ENCODE data around the gene MRPS15. TPM values are rescaled to one million over a fixed set of nuclear protein-coding genes. Genes with fewer than 3 reads are reported as not detected.

The MRPS15 gene
- total RNA-seq, 1 donor from 2014 or later = 67.0 TPM

DNA sequence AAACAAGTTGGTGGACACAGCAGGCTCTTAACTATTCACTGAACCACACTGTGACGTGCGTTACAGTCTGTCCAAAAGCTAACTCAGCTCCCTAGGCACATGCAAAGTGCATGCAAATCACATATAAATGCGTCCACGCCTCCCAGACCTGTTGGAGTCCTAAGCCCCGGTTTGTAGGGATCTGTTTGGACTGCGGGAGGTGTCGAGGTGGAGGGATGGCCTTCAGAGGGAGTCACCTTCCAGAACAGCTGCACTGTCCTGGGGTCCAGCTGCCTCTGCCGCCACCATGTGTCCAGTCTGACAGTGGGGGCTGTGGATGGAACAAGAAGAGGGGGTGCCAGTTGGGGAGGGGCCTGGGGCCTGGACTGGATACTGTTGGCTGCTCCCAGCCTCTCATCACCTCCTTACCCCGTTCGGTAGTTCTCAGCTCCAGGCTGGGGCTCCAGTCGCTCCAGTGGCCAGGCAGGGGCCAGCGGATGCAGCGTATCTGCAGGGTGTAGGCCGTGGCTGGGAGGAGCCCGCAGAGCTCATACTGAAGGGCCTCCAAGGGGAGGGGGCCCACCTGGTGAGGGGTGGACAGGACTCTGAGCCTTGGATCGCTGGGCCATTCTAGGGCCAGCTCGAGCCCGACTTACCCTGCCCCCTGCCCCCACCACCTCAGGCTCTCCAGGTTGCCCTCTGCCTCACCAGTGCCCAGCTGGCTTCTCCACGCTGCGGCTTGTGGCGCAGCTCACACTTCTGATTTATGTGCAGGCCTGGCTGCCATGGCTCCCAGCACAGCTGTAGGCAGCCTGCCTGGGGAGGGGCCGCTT is 7.9 kb upstream of the MRPS15 start:
- ATAC-seq (ENCODE audit: low read depth) (no peak), DNase-seq (no peak)
- POLR2A ChIA-PET = no interaction called here
- no peaks in the 10 kb centered on the region for H3K36me3 Mint-ChIP-seq (ENCODE audit: low read depth)
- CTCF ChIA-PET = no interaction called here
- no peak overlapping the region for H3K4me3 Mint-ChIP-seq
- H3K9me3 Mint-ChIP-seq = no peaks in the 10 kb centered on the region
- H3K27ac Mint-ChIP-seq = no peak overlapping the region
- H3K4me1 Mint-ChIP-seq = peaks cover 3% of the 10 kb centered on the region
- H3K27me3 Mint-ChIP-seq = no peaks in the 10 kb centered on the region
- intact Hi-C loops (cut with micrococcal nuclease) = no loop called here
- TF ChIP-seq, protein P1, sequence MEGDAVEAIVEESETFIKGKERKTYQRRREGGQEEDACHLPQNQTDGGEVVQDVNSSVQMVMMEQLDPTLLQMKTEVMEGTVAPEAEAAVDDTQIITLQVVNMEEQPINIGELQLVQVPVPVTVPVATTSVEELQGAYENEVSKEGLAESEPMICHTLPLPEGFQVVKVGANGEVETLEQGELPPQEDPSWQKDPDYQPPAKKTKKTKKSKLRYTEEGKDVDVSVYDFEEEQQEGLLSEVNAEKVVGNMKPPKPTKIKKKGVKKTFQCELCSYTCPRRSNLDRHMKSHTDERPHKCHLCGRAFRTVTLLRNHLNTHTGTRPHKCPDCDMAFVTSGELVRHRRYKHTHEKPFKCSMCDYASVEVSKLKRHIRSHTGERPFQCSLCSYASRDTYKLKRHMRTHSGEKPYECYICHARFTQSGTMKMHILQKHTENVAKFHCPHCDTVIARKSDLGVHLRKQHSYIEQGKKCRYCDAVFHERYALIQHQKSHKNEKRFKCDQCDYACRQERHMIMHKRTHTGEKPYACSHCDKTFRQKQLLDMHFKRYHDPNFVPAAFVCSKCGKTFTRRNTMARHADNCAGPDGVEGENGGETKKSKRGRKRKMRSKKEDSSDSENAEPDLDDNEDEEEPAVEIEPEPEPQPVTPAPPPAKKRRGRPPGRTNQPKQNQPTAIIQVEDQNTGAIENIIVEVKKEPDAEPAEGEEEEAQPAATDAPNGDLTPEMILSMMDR (IDR thresholded peaks at IDR 0.05) = no peak

DNA sequence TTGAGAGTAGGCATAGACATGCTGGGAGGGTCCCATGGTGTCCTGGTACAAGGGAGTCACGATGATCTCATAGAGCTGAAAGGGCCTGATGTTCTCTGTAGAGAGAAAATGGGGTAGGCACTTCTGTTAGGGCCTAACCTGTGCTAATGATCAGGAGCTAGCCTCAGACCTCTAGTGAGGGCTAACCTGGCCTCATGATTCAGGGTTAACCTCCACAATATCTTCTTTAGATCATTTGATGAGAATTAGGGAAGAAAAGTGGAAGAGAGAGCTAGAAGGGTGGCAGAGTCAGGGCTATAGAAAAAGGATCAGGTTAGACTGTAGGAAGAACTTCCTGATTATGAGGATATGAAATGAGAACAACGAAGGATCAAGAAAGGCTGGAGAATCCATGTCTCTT is 5.0 kb upstream of the MRPS15 start:
- Mint-ChIP-seq H3K27ac (no peak overlapping the region), H3K9me3 (no peaks in the 10 kb centered on the region), H3K4me1 (peaks cover 10% of the 10 kb centered on the region), H3K4me3 (no peak overlapping the region), H3K27me3 (no peaks in the 10 kb centered on the region), H3K36me3 (ENCODE audit: low read depth) (peaks cover 2% of the 10 kb centered on the region)
- CTCF ChIA-PET = no interaction called here
- intact Hi-C loops (cut with micrococcal nuclease) = no loop called here
- TF ChIP-seq, protein P1 (IDR thresholded peaks at IDR 0.05) = no peak
- no peak for ATAC-seq (ENCODE audit: low read depth)
- POLR2A ChIA-PET = interaction anchor here (0.6 kb wide), 1 partner anchor 566 kb away, joined by 7 read pairs; no protein-coding TSS in a partner anchor
- no peak for DNase-seq

DNA sequence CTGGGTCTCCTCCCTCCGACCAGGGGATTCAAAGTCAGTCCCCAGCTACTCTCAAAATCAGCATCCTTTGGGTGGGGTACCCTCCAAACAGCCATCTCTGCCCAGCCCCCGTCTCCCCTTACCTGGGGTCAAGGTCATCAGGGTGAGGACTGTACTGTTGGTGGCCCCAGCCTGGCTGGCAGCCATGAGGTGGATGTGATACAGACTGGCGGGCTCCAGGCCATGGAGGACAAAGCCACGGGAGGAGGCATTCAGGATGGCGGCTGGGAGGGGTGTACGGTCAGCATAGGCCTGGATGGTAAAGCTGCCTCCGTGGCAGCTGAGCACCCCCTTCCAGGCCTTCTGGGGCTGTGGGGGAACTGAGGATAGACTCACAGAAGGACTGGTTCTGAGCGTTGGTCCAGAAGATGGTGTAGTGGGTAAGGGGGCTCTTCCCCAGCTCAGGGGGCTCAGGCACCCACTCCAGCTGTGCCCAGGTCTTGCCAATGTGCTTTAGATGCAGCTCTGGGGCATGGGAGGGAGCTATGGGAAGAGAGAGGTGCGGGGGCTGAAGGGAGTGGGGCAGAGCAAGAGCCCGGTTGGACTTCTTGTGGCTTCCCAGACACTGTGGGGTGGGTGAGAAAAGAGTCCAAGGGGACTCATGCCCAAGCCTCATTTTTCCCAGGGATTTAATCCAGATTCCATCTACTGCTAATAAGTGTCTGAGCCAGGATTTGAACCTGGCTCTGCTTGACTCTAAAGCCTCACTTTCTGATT is 3.7 kb upstream of the MRPS15 start:
- DNase-seq (no peak), ATAC-seq (ENCODE audit: low read depth) (no peak)
- peaks cover 9% of the 10 kb centered on the region for H3K36me3 Mint-ChIP-seq (ENCODE audit: low read depth)
- TF ChIP-seq, protein P1 (IDR thresholded peaks at IDR 0.05) = no peak
- peaks cover 21% of the 10 kb centered on the region for H3K4me1 Mint-ChIP-seq
- no peak overlapping the region for H3K27ac Mint-ChIP-seq
- ChIA-PET CTCF (no interaction called here), POLR2A (no interaction called here)
- H3K9me3 Mint-ChIP-seq = no peaks in the 10 kb centered on the region
- H3K4me3 Mint-ChIP-seq = no peak overlapping the region
- H3K27me3 Mint-ChIP-seq = no peaks in the 10 kb centered on the region
- intact Hi-C loops (cut with micrococcal nuclease) = no loop called here

DNA sequence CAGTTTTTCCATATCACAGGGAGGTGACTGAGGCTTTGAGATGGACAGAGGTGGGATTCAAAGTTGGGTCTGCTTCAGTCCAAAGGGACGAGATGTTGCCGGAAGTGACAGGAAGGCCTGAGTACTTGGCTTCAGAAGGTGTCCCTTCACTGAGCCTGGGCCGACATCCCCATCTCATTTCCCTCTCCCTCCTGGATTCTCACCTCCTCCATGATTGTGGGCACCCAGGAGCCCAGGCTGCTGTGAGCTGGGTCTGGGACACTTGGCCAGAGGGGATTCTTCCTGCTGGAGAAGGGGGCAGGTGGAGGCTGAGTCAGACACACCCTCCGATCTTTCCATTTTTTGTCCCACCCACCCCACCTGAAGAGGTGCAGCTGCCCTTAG is 2.8 kb upstream of the MRPS15 start:
- no peak overlapping the region for H3K27ac Mint-ChIP-seq
- ATAC-seq (ENCODE audit: low read depth) (no peak), DNase-seq (no peak)
- no peaks in the 10 kb centered on the region for H3K27me3 Mint-ChIP-seq
- TF ChIP-seq, protein P1 (IDR thresholded peaks at IDR 0.05) = no peak
- CTCF ChIA-PET = no interaction called here
- peaks cover 25% of the 10 kb centered on the region for H3K4me1 Mint-ChIP-seq
- H3K9me3 Mint-ChIP-seq = no peaks in the 10 kb centered on the region
- H3K36me3 Mint-ChIP-seq (ENCODE audit: low read depth) = peaks cover 13% of the 10 kb centered on the region
- POLR2A ChIA-PET = interaction anchor here (6.0 kb wide), 1 partner anchor 16 kb away, joined by 114 read pairs; the partner anchor contains the start of gene OSCP1
- intact Hi-C loops (cut with micrococcal nuclease) = no loop called here
- no peak overlapping the region for H3K4me3 Mint-ChIP-seq

DNA sequence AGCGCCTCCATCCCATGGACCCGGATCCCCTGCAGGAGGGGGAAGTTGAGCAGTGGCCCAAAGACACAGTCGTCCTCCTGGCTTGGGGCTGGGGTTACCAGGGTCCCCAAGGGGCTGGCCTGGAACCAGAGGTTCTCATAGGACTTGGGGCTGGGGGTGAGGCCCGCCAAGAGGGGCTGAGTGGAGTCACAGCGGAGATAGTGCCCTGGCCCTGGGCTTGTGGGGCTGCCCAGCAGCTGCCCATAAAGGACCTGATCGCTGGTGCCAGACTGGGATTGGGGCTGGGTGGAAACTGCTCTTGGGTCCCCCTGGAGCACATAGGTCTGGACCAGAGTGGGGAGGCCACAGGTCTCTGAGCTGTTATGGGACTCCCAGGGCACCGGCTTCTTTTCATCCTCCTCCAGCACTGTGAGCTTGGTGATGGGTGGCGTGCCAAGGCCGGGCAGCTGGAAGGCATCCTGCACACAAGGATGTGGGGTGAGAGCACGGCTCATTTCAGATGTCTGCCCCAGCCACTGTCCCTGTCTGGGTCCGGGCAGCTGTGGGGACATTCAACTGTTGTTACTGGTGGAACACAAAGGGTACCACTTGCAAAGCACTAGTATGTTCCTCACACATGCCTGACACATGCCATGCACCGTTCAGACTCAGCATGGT is 2.3 kb upstream of the MRPS15 start:
- DNase-seq (no peak), ATAC-seq (ENCODE audit: low read depth) (no peak)
- TF ChIP-seq, protein P1 (IDR thresholded peaks at IDR 0.05) = no peak
- Mint-ChIP-seq H3K27me3 (no peaks in the 10 kb centered on the region), H3K9me3 (no peaks in the 10 kb centered on the region), H3K36me3 (ENCODE audit: low read depth) (peaks cover 17% of the 10 kb centered on the region), H3K4me3 (no peak overlapping the region), H3K27ac (no peak overlapping the region), H3K4me1 (peaks cover 25% of the 10 kb centered on the region)
- CTCF ChIA-PET = no interaction called here
- intact Hi-C loops (cut with micrococcal nuclease) = no loop called here
- POLR2A ChIA-PET = interaction anchor here (1.6 to 6.0 kb wide), 2 partner anchors 8 to 15 kb away, joined by 3 to 114 read pairs; partner anchors contain the start of gene OSCP1
